ENCODE results near the gene AARS2. TPM values are rescaled to one million over a fixed set of nuclear protein-coding genes. Genes with fewer than 3 reads are reported as not detected.

Gene AARS2
- total RNA-seq, 6 donors from 2014 or later = 11.1 to 23.0 (median 12.0) TPM

- Histone ChIP-seq H3K36me3 (peaks cover 14 to 78% (median 66%) of the 10 kb centered on the region in 4 donors), H3K4me3 (no peak overlapping the region), H3K27ac (no peak overlapping the region), H3K27me3 (peaks cover 0 to 1% (median 0%) of the 10 kb centered on the region in 4 donors), H3K9me3 (no peaks in the 10 kb centered on the region), H3K4me1 (peaks cover 0 to 6% (median 4%) of the 10 kb centered on the region in 4 donors)
- WGBS, 2 donors = 88 to 94% methylated on average over 9 of the region's 12 CpGs
- ATAC-seq (ENCODE audit: low FRiP score in 2 of 2) = no peak
- DNase-seq = no peak
- TF ChIP-seq CTCF (IDR thresholded peaks at IDR 0.05) (no peak), POLR2A (IDR thresholded peaks at IDR 0.05) (no peak), POLR2AphosphoS5 (IDR thresholded peaks at IDR 0.05) (no peak), EP300 (IDR thresholded peaks at IDR 0.05) (no peak)
These were observed 10.3 kb downstream of the AARS2 start for GRCh38 chr6:44302856-44303255.

- DNase-seq = no peak
- ATAC-seq (ENCODE audit: low FRiP score in 2 of 2) = no peak
- TF ChIP-seq POLR2AphosphoS5 (IDR thresholded peaks at IDR 0.05) = no peak
- TF ChIP-seq POLR2A (IDR thresholded peaks at IDR 0.05) = no peak
- TF ChIP-seq CTCF (IDR thresholded peaks at IDR 0.05) = no peak
- 91% methylated on average over 9 to 14 of the region's 14 CpGs for WGBS, 2 donors
- H3K27me3 ChIP-seq = peaks cover 0 to 10% (median 9%) of the 10 kb centered on the region in 4 donors
- H3K27ac ChIP-seq = no peak overlapping the region
- H3K4me3 ChIP-seq = no peak overlapping the region
- no peaks in the 10 kb centered on the region for H3K9me3 ChIP-seq
- H3K36me3 ChIP-seq = peaks cover 14 to 70% (median 62%) of the 10 kb centered on the region in 4 donors
- H3K4me1 ChIP-seq = peaks cover 9 to 14% (median 12%) of the 10 kb centered on the region in 4 donors
These were observed 11.2 kb downstream of the AARS2 start for GRCh38 chr6:44301782-44302564.

GRCh38 chr6:44301106-44301505, 12.0 kb downstream of the AARS2 start:
- DNase-seq = no peak
- no peak for ATAC-seq (ENCODE audit: low FRiP score in 2 of 2)
- Histone ChIP-seq H3K27ac (no peak overlapping the region), H3K27me3 (peaks cover 0 to 19% (median 13%) of the 10 kb centered on the region in 4 donors), H3K4me1 (peaks cover 10 to 18% (median 13%) of the 10 kb centered on the region in 4 donors), H3K9me3 (no peaks in the 10 kb centered on the region), H3K36me3 (peaks cover 9 to 62% (median 55%) of the 10 kb centered on the region in 4 donors), H3K4me3 (no peak overlapping the region)
- TF ChIP-seq POLR2A (IDR thresholded peaks at IDR 0.05) (no peak), EP300 (IDR thresholded peaks at IDR 0.05) (no peak), POLR2AphosphoS5 (IDR thresholded peaks at IDR 0.05) (no peak), CTCF (IDR thresholded peaks at IDR 0.05) (no peak)
- 88% methylated on average over 7 to 8 of the region's 8 CpGs for WGBS, 2 donors

GRCh38 chr6:44300292-44300823, 12.8 kb downstream of the AARS2 start:
- H3K27me3 ChIP-seq = peaks cover 0 to 23% (median 14%) of the 10 kb centered on the region in 4 donors
- no peak overlapping the region for H3K27ac ChIP-seq
- TF ChIP-seq EP300 (IDR thresholded peaks at IDR 0.05) (no peak), CTCF (IDR thresholded peaks at IDR 0.05) (no peak), POLR2A (IDR thresholded peaks at IDR 0.05) (no peak), POLR2AphosphoS5 (IDR thresholded peaks at IDR 0.05) (no peak)
- H3K4me3 ChIP-seq = no peak overlapping the region
- ATAC-seq (ENCODE audit: low FRiP score in 2 of 2) = no peak
- H3K4me1 ChIP-seq = peaks cover 10 to 18% (median 13%) of the 10 kb centered on the region in 4 donors
- H3K36me3 ChIP-seq = peaks cover 9 to 54% (median 49%) of the 10 kb centered on the region in 4 donors
- H3K9me3 ChIP-seq = no peaks in the 10 kb centered on the region
- 42 to 86% methylated on average over 2 to 7 of the region's 7 CpGs for WGBS, 2 donors
- no peak for DNase-seq

All from upper lobe of left lung (tissue), 6 donors.